HL-60 (cell line): ENCODE results near the gene IQCE.

Source experiments
- DNase-seq, 2 experiments: peaks; one replicate each; pipeline ENCODE4 v3.0.0-alpha.2; 2010 to 2020; ENCODE audit warnings: low read depth in 1 of 2, low spot score in 1 of 2
- H3K27ac ChIP-seq: fragments of 250-450 bp; sonication (Bioruptor Pico); replicated peaks from 2 replicates; pipeline ENCODE4 v1.5.1; 2020; ENCODE audit warnings: mild to moderate bottlenecking, moderate library complexity
- H3K27me3 ChIP-seq: fragments of 250-450 bp; sonication (Bioruptor Pico); 2 replicates; pipeline ENCODE4 v1.5.1; 2021; ENCODE audit warnings: mild to moderate bottlenecking, moderate library complexity; ENCODE audit not compliant: insufficient read depth, poor library complexity, severe bottlenecking
- H3K4me3 ChIP-seq: replicated peaks from 2 replicates; pipeline ENCODE4 v1.5.1; 2011; ENCODE audit warnings: mild to moderate bottlenecking, control low read depth, low read length; ENCODE audit not compliant: insufficient read depth
- GABPA ChIP-seq: IDR thresholded peaks from 2 replicates; pipeline ENCODE4 v1.6.1; 2012; ENCODE audit warnings: low read depth
- POLR2AphosphoS5 ChIP-seq: IDR thresholded peaks from 2 replicates; pipeline ENCODE4 v1.6.1; 2012; ENCODE audit warnings: low read depth
- REST ChIP-seq: IDR thresholded peaks from 2 replicates; pipeline ENCODE4 v1.6.1; 2012; ENCODE audit warnings: low read depth; ENCODE audit not compliant: insufficient replicate concordance
- SPI1 ChIP-seq: IDR thresholded peaks from 2 replicates; pipeline ENCODE4 v1.6.1; 2012; ENCODE audit warnings: low read depth, mild to moderate bottlenecking, borderline replicate concordance
- TF ChIP-seq, protein P1 (sequence below): IDR thresholded peaks from one replicate; pipeline ENCODE4 v1.5.1; 2011; ENCODE audit warnings: low read length, control low read depth, inconsistent platforms; ENCODE audit not compliant: insufficient read depth

Gene IQCE

DNA sequence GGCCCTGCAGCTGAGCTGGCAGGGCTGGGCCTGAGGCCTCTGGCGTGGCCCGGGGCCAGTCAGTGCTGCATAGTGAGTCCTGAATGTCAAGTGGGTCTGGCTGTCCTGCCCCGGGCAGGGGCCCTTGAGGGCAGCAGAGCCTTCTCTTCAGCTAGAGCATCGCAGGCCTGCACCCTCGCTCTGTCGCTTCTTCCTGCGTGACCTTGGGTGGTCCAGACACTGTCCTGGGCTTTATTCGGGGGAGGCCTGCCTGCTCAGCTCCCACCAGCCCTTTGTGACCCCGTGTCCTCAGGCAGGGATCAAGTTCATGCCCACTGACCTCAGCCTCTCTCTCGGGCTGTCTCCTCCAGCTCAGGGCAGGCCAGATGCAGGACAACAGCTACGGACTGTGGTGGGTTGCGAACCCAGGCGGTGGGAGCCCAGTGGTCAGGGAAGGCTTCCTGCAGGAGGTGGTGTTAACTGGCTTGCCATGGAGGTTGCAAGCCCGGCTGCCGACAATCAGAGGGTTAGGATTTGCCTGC lies 76.4 kb downstream of the IQCE start:
- Histone ChIP-seq H3K4me3 (no peak overlapping the region), H3K27ac (no peak overlapping the region), H3K27me3 (no peaks in the 10 kb centered on the region)
- TF ChIP-seq SPI1 (no peak), POLR2AphosphoS5 (no peak), REST (no peak), GABPA (no peak)
- TF ChIP-seq, protein P1, sequence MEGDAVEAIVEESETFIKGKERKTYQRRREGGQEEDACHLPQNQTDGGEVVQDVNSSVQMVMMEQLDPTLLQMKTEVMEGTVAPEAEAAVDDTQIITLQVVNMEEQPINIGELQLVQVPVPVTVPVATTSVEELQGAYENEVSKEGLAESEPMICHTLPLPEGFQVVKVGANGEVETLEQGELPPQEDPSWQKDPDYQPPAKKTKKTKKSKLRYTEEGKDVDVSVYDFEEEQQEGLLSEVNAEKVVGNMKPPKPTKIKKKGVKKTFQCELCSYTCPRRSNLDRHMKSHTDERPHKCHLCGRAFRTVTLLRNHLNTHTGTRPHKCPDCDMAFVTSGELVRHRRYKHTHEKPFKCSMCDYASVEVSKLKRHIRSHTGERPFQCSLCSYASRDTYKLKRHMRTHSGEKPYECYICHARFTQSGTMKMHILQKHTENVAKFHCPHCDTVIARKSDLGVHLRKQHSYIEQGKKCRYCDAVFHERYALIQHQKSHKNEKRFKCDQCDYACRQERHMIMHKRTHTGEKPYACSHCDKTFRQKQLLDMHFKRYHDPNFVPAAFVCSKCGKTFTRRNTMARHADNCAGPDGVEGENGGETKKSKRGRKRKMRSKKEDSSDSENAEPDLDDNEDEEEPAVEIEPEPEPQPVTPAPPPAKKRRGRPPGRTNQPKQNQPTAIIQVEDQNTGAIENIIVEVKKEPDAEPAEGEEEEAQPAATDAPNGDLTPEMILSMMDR: no peak
- DNase-seq: no peak

- H3K27me3 ChIP-seq: no peaks in the 10 kb centered on the region
- no peak overlapping the region for H3K27ac ChIP-seq
- no peak for TF ChIP-seq REST
- no peak for TF ChIP-seq GABPA
- no peak for TF ChIP-seq SPI1
- TF ChIP-seq, protein P1: no peak
- TF ChIP-seq POLR2AphosphoS5: no peak
- H3K4me3 ChIP-seq: no peak overlapping the region
- DNase-seq: no peak
These were observed 77.3 kb downstream of the IQCE start for GRCh38 chr7:2635810-2636701.

- Histone ChIP-seq H3K27ac (no peak overlapping the region), H3K27me3 (no peaks in the 10 kb centered on the region), H3K4me3 (no peak overlapping the region)
- no peak for DNase-seq
- TF ChIP-seq SPI1 (no peak), GABPA (no peak), POLR2AphosphoS5 (no peak)
- TF ChIP-seq, protein P1: no peak
These were observed 78.3 kb downstream of the IQCE start for GRCh38 chr7:2637066-2637471.
